Suprapubic skin (tissue), 4 donors: Measurements from ENCODE around the gene DMKN. TPM values are rescaled to one million over a fixed set of nuclear protein-coding genes. Genes with fewer than 3 reads are reported as not detected.

Source experiments
- DNase-seq, 2 donors: peaks; one replicate each; pipeline ENCODE4 v3.0.0-alpha.2; 2019; ENCODE audit warnings: low spot score in 2 of 2
- H3K27ac ChIP-seq: fragments of 200-600 bp; sonication (generic); one replicate; pipeline ENCODE4 v1.5.1; 2019
- H3K27me3 ChIP-seq: fragments of 200-600 bp; sonication (generic); one replicate; pipeline ENCODE4 v1.5.1; 2019
- H3K36me3 ChIP-seq: fragments of 200-600 bp; sonication (generic); one replicate; pipeline ENCODE4 v1.5.1; 2019
- H3K4me1 ChIP-seq: fragments of 200-600 bp; sonication (generic); one replicate; pipeline ENCODE4 v1.5.1; 2019
- H3K4me3 ChIP-seq: fragments of 200-600 bp; sonication (generic); one replicate; pipeline ENCODE4 v1.5.1; 2019; ENCODE audit warnings: mild to moderate bottlenecking
- H3K9me3 ChIP-seq: fragments of 200-600 bp; sonication (generic); one replicate; pipeline ENCODE4 v1.5.1; 2019
- EP300 ChIP-seq: sonication (generic); formaldehyde crosslinking; IDR thresholded peaks from one replicate; pipeline ENCODE4 v1.6.1; 2017; ENCODE audit warnings: antibody characterized with exemption
- POLR2A ChIP-seq, 2 donors: fragments of 450-650 bp; IDR thresholded peaks; one replicate each; pipeline ENCODE4 v1.6.1; 2017; ENCODE audit warnings: antibody characterized with exemption in 2 of 2, mild to moderate bottlenecking in 2 of 2, moderate library complexity in 2 of 2
- POLR2AphosphoS5 ChIP-seq, 3 donors: sonication (generic); formaldehyde crosslinking; IDR thresholded peaks; one replicate each; pipeline ENCODE4 v1.6.1; 2017; ENCODE audit warnings: antibody characterized with exemption in 3 of 3
- WGBS: methylation state at CpG from one replicate; pipeline ENCODE4 v1.1.5; 2018; 5-methylcytosine and 5-hydroxymethylcytosine counted together
- total RNA-seq, 4 donors: library from RNA; depleted of rRNA; stranded (reverse); fragments of >200 nt; gene quantifications; one replicate each; pipeline ENCODE4 v1.1.0, GENCODE V29; 2016
- TF ChIP-seq, protein P1 (sequence below), 2 donors: fragments of 200-600 bp in 1 of 2; fragments of 450-650 bp in 1 of 2; sonication (generic) in 1 of 2; IDR thresholded peaks; one replicate each; pipeline ENCODE4 v1.5.1; 2016 to 2019; ENCODE audit warnings: antibody characterized with exemption in 2 of 2, mild to moderate bottlenecking in 1 of 2, moderate library complexity in 1 of 2

The DMKN gene
- total RNA-seq, 4 donors from 2014 or later = 2,237 to 6,229 (median 5,437) TPM

GRCh38 chr19:35460608-35461007, 52.8 kb downstream of the DMKN start:
- H3K27me3 ChIP-seq = no peaks in the 10 kb centered on the region
- peaks cover 16% of the 10 kb centered on the region for H3K4me1 ChIP-seq
- H3K4me3 ChIP-seq = no peak overlapping the region
- no peaks in the 10 kb centered on the region for H3K9me3 ChIP-seq
- H3K27ac ChIP-seq = no peak overlapping the region
- DNase-seq = no peak
- H3K36me3 ChIP-seq = no peaks in the 10 kb centered on the region
- TF ChIP-seq POLR2A (IDR thresholded peaks at IDR 0.05) = no peak
- TF ChIP-seq, protein P1, sequence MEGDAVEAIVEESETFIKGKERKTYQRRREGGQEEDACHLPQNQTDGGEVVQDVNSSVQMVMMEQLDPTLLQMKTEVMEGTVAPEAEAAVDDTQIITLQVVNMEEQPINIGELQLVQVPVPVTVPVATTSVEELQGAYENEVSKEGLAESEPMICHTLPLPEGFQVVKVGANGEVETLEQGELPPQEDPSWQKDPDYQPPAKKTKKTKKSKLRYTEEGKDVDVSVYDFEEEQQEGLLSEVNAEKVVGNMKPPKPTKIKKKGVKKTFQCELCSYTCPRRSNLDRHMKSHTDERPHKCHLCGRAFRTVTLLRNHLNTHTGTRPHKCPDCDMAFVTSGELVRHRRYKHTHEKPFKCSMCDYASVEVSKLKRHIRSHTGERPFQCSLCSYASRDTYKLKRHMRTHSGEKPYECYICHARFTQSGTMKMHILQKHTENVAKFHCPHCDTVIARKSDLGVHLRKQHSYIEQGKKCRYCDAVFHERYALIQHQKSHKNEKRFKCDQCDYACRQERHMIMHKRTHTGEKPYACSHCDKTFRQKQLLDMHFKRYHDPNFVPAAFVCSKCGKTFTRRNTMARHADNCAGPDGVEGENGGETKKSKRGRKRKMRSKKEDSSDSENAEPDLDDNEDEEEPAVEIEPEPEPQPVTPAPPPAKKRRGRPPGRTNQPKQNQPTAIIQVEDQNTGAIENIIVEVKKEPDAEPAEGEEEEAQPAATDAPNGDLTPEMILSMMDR (IDR thresholded peaks at IDR 0.05) = no peak
- TF ChIP-seq POLR2AphosphoS5 (IDR thresholded peaks at IDR 0.05) = no peak
- TF ChIP-seq EP300 = no peak
- WGBS = 84% methylated on average over 10 of the region's 10 CpGs

DNA sequence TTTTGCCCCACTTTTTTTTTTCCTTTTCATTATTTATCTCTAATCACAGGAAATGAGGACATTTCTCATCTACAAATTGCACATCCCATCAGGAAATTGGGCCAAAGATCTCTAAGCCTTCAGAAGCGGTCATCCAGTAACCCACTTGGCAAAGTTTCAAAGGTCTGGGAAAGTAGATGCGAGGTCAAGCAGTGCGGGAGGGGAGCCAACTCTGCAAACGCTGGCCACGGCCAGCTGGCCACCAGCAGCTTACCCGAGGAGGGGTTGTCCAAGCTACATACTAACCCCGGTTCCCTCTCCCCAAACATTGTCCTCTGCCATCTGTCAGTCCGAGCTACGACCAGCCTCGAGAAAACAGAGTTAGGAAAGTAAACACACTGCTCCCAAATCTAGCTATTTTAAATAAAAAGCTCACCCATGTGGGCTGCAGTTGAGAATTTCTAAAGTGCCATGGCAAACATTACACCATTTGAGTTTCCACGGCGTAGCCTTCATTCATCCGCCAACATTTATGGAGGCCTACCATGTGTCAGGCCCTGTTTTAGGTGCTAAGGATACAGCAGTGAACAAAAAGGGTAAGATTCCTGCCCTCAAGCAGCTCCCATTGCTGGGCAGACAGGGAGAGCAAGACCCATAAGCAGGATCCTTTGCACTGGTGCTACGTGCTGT, 53.9 kb downstream of the DMKN start:
- no peak for TF ChIP-seq POLR2A (IDR thresholded peaks at IDR 0.05)
- no peak for TF ChIP-seq POLR2AphosphoS5 (IDR thresholded peaks at IDR 0.05)
- TF ChIP-seq EP300 = no peak
- TF ChIP-seq, protein P1 (IDR thresholded peaks at IDR 0.05) = no peak
- WGBS = 71% methylated on average over 14 of the region's 14 CpGs
- H3K27ac ChIP-seq = no peak overlapping the region
- peaks cover 16% of the 10 kb centered on the region for H3K4me1 ChIP-seq
- H3K27me3 ChIP-seq = no peaks in the 10 kb centered on the region
- H3K4me3 ChIP-seq = no peak overlapping the region
- DNase-seq = no peak
- H3K9me3 ChIP-seq = no peaks in the 10 kb centered on the region
- H3K36me3 ChIP-seq = no peaks in the 10 kb centered on the region

- Histone ChIP-seq H3K36me3 (no peaks in the 10 kb centered on the region), H3K4me3 (no peak overlapping the region), H3K27me3 (no peaks in the 10 kb centered on the region), H3K9me3 (no peaks in the 10 kb centered on the region), H3K4me1 (peaks cover 16% of the 10 kb centered on the region), H3K27ac (no peak overlapping the region)
- WGBS = 52% methylated on average over 10 of the region's 10 CpGs
- TF ChIP-seq POLR2A (IDR thresholded peaks at IDR 0.05) (no peak), EP300 (no peak)
- TF ChIP-seq, protein P1 (IDR thresholded peaks at IDR 0.05) = no peak
- DNase-seq = no peak
Observed at GRCh38 chr19:35458731-35459391, 54.6 kb downstream of the DMKN start.

DNA sequence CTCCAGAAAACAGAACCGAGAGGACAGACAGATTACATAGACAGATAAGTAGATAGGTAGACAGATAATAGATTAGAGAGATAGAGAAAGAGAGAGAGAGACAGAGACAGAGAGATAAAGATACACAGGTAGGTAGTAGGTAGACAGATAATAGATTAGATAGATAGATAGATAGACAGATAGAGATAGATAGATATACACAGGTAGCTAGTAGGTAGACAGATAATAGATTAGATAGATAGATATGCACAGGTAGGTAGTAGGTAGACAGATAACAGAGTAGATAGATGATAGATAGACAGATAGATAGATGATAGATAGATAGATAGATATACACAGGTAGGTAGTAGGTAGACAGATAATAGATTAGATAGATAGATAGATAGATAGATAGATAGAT, 55.3 kb downstream of the DMKN start:
- no peak for DNase-seq
- Histone ChIP-seq H3K27ac (no peak overlapping the region), H3K4me3 (no peak overlapping the region), H3K4me1 (peaks cover 16% of the 10 kb centered on the region), H3K27me3 (peaks cover under 1% of the 10 kb centered on the region), H3K9me3 (no peaks in the 10 kb centered on the region), H3K36me3 (no peaks in the 10 kb centered on the region)
- 66% methylated on average over 1 of the region's 1 CpG for WGBS
- TF ChIP-seq POLR2AphosphoS5 (IDR thresholded peaks at IDR 0.05) = no peak
- no peak for TF ChIP-seq POLR2A (IDR thresholded peaks at IDR 0.05)
- TF ChIP-seq EP300 = no peak
- TF ChIP-seq, protein P1 (IDR thresholded peaks at IDR 0.05) = no peak

DNA sequence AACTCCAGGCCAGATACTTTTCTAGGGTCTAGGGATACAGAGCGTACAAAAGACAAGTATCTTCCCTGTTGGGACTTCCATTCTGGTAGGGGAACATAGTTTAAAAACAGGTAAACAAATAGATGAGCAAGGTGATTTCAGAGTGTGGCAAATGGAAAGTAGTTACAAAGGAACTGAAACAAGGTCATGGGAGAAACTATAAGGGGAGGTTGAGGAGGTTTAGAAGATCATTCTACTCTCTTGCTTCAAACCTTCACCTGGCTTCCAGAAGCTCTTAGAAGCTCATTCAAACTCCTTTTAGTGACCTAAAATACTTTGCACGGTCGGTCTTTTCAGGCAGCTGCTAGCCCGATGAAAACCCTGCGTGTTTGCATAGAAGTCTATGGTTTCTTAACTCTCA, 56.3 kb downstream of the DMKN start:
- H3K27ac ChIP-seq = no peak overlapping the region
- H3K36me3 ChIP-seq = no peaks in the 10 kb centered on the region
- peaks cover 13% of the 10 kb centered on the region for H3K4me1 ChIP-seq
- H3K9me3 ChIP-seq = no peaks in the 10 kb centered on the region
- no peak for DNase-seq
- no peak for TF ChIP-seq POLR2A (IDR thresholded peaks at IDR 0.05)
- no peak for TF ChIP-seq EP300
- TF ChIP-seq POLR2AphosphoS5 (IDR thresholded peaks at IDR 0.05) = no peak
- TF ChIP-seq, protein P1 (IDR thresholded peaks at IDR 0.05) = no peak
- H3K27me3 ChIP-seq = peaks cover 8% of the 10 kb centered on the region
- WGBS = 93% methylated on average over 5 of the region's 5 CpGs
- no peak overlapping the region for H3K4me3 ChIP-seq
